ENCODE data around the gene WNT2B.
"Not testable (repeated sequence)": the region's sequence is repeated elsewhere in the genome, so short reads cannot be mapped to it uniquely, and the experiment has no call there.

The WNT2B gene

GRCh38 chr1:112477550-112477949 lies 31.2 kb upstream of the WNT2B start:
- H3K9ac ChIP-seq (ENCODE audit: low read length in 5 of 5): no peak overlapping the region
- H3K27ac ChIP-seq (ENCODE audit: low read depth, low read length): no peak overlapping the region
- peaks cover 0 to 4% (median 0%) of the 10 kb centered on the region in 5 donors for H3K36me3 ChIP-seq (ENCODE audit: control insufficient read depth in 5 of 5, insufficient read depth in 5 of 5, low read length in 5 of 5)
- H3K4me1 ChIP-seq (ENCODE audit: control insufficient read depth in 5 of 5, insufficient read depth in 5 of 5, low read length in 5 of 5): no peaks in the 10 kb centered on the region
- H3K9me3 ChIP-seq (ENCODE audit: control insufficient read depth in 5 of 5, low read length in 5 of 5): peaks cover 2 to 24% (median 17%) of the 10 kb centered on the region in 5 donors
- H3K27me3 ChIP-seq (ENCODE audit: control insufficient read depth in 5 of 5, insufficient read depth in 4 of 5, low read length in 5 of 5): no peaks in the 10 kb centered on the region
- H3K4me3 ChIP-seq (ENCODE audit: low read depth in 1 of 5, low read length in 5 of 5): no peak overlapping the region

- peaks cover 0 to 4% (median 0%) of the 10 kb centered on the region in 5 donors for H3K36me3 ChIP-seq (ENCODE audit: control insufficient read depth in 5 of 5, insufficient read depth in 5 of 5, low read length in 5 of 5)
- H3K4me3 ChIP-seq (ENCODE audit: low read depth in 1 of 5, low read length in 5 of 5): no peak overlapping the region
- H3K9me3 ChIP-seq (ENCODE audit: control insufficient read depth in 5 of 5, low read length in 5 of 5): peaks cover 2 to 24% (median 17%) of the 10 kb centered on the region in 5 donors
- no peak overlapping the region for H3K27ac ChIP-seq (ENCODE audit: low read depth, low read length)
- H3K9ac ChIP-seq (ENCODE audit: low read length in 5 of 5): no peak overlapping the region
- no peaks in the 10 kb centered on the region for H3K4me1 ChIP-seq (ENCODE audit: control insufficient read depth in 5 of 5, insufficient read depth in 5 of 5, low read length in 5 of 5)
- H3K27me3 ChIP-seq (ENCODE audit: control insufficient read depth in 5 of 5, insufficient read depth in 4 of 5, low read length in 5 of 5): no peaks in the 10 kb centered on the region
Observed at GRCh38 chr1:112478314-112478713, 30.5 kb upstream of the WNT2B start.

- H3K4me3 ChIP-seq (ENCODE audit: low read depth in 1 of 5, low read length in 5 of 5); H3K36me3 ChIP-seq (ENCODE audit: control insufficient read depth in 5 of 5, insufficient read depth in 5 of 5, low read length in 5 of 5); H3K9ac ChIP-seq (ENCODE audit: low read length in 5 of 5); H3K27me3 ChIP-seq (ENCODE audit: control insufficient read depth in 5 of 5, insufficient read depth in 4 of 5, low read length in 5 of 5); H3K4me1 ChIP-seq (ENCODE audit: control insufficient read depth in 5 of 5, insufficient read depth in 5 of 5, low read length in 5 of 5); H3K9me3 ChIP-seq (ENCODE audit: control insufficient read depth in 5 of 5, low read length in 5 of 5); H3K27ac ChIP-seq (ENCODE audit: low read depth, low read length): not testable (repeated sequence)
Observed at GRCh38 chr1:112486063-112486462, 22.7 kb upstream of the WNT2B start.

- not testable (repeated sequence) for H3K36me3 ChIP-seq (ENCODE audit: control insufficient read depth in 5 of 5, insufficient read depth in 5 of 5, low read length in 5 of 5); H3K4me1 ChIP-seq (ENCODE audit: control insufficient read depth in 5 of 5, insufficient read depth in 5 of 5, low read length in 5 of 5); H3K27ac ChIP-seq (ENCODE audit: low read depth, low read length); H3K4me3 ChIP-seq (ENCODE audit: low read depth in 1 of 5, low read length in 5 of 5); H3K9ac ChIP-seq (ENCODE audit: low read length in 5 of 5); H3K27me3 ChIP-seq (ENCODE audit: control insufficient read depth in 5 of 5, insufficient read depth in 4 of 5, low read length in 5 of 5); H3K9me3 ChIP-seq (ENCODE audit: control insufficient read depth in 5 of 5, low read length in 5 of 5)
Observed at GRCh38 chr1:112487686-112488085, 21.1 kb upstream of the WNT2B start.

DNA sequence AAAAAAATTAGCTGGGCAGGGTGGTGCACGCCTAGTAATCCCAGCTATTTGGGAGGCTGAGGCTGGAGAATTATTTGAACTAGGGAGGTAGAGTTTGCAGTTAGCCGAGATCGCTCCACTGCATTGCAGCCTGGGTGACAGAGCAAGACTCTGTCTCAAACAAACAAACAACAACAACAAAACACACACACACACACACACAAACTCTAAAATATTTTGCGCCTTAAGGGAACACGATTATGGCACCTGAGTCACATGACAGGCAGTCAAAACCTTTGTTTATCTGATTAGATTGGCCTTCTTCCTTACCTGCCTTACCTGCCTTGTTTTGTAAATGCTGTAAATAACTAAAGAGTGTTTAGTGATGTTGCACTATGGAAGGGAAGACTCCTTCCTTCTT lies 20.6 kb upstream of the WNT2B start:
- Histone ChIP-seq H3K9ac (ENCODE audit: low read length in 5 of 5) (no peak overlapping the region), H3K4me3 (ENCODE audit: low read depth in 1 of 5, low read length in 5 of 5) (no peak overlapping the region), H3K36me3 (ENCODE audit: control insufficient read depth in 5 of 5, insufficient read depth in 5 of 5, low read length in 5 of 5) (no peaks in the 10 kb centered on the region), H3K9me3 (ENCODE audit: control insufficient read depth in 5 of 5, low read length in 5 of 5) (no peaks in the 10 kb centered on the region), H3K27me3 (ENCODE audit: control insufficient read depth in 5 of 5, insufficient read depth in 4 of 5, low read length in 5 of 5) (no peaks in the 10 kb centered on the region), H3K27ac (ENCODE audit: low read depth, low read length) (no peak overlapping the region), H3K4me1 (ENCODE audit: control insufficient read depth in 5 of 5, insufficient read depth in 5 of 5, low read length in 5 of 5) (no peaks in the 10 kb centered on the region)

DNA sequence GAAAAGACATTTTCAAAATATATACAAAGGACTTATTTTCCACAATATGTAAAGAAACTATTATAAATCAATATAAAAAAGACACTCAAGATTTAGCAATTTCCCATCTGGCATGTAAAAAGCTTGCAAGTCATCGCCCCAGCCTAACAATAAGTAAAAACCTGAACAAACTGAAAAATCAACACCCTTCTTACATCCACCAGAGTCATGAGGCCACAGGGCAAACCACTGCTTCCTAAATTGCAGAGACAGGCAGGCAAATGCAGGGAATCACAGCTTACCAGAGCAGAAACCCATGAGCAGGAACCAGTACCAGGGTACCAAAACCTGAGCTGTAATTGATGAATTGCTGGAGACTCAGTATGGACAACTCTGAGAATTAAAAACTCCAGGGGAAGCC lies 16.7 kb upstream of the WNT2B start:
- no peaks in the 10 kb centered on the region for H3K4me1 ChIP-seq (ENCODE audit: control insufficient read depth in 5 of 5, insufficient read depth in 5 of 5, low read length in 5 of 5)
- no peaks in the 10 kb centered on the region for H3K36me3 ChIP-seq (ENCODE audit: control insufficient read depth in 5 of 5, insufficient read depth in 5 of 5, low read length in 5 of 5)
- H3K9me3 ChIP-seq (ENCODE audit: control insufficient read depth in 5 of 5, low read length in 5 of 5): no peaks in the 10 kb centered on the region
- no peak overlapping the region for H3K9ac ChIP-seq (ENCODE audit: low read length in 5 of 5)
- no peaks in the 10 kb centered on the region for H3K27me3 ChIP-seq (ENCODE audit: control insufficient read depth in 5 of 5, insufficient read depth in 4 of 5, low read length in 5 of 5)
- no peak overlapping the region for H3K27ac ChIP-seq (ENCODE audit: low read depth, low read length)
- no peak overlapping the region for H3K4me3 ChIP-seq (ENCODE audit: low read depth in 1 of 5, low read length in 5 of 5)

GRCh38 chr1:112493351-112493750 lies 15.4 kb upstream of the WNT2B start:
- Histone ChIP-seq H3K4me3 (ENCODE audit: low read depth in 1 of 5, low read length in 5 of 5) (no peak overlapping the region), H3K27me3 (ENCODE audit: control insufficient read depth in 5 of 5, insufficient read depth in 4 of 5, low read length in 5 of 5) (no peaks in the 10 kb centered on the region), H3K36me3 (ENCODE audit: control insufficient read depth in 5 of 5, insufficient read depth in 5 of 5, low read length in 5 of 5) (no peaks in the 10 kb centered on the region), H3K9ac (ENCODE audit: low read length in 5 of 5) (no peak overlapping the region), H3K27ac (ENCODE audit: low read depth, low read length) (no peak overlapping the region), H3K4me1 (ENCODE audit: control insufficient read depth in 5 of 5, insufficient read depth in 5 of 5, low read length in 5 of 5) (no peaks in the 10 kb centered on the region), H3K9me3 (ENCODE audit: control insufficient read depth in 5 of 5, low read length in 5 of 5) (no peaks in the 10 kb centered on the region)

DNA sequence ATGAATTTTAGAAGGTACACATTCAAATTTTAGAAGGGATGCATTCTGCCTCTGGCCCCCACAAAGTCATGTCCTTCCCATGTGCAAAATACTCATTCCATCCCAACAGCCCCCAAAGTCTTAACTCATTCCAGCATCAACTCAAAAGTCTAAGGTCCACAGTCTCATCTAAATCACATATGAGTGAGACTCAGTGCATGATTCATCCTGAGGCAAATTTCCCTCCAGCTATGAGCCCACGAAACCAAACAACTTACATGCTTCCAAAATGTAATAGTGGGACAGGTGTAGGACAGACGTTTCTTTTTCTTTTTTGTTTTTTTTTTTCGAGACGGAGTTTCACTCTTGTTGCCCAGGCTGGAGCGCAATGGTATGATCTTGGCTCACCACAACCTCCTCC lies 12.5 kb upstream of the WNT2B start:
- H3K27ac ChIP-seq (ENCODE audit: low read depth, low read length): no peak overlapping the region

GRCh38 chr1:112501810-112502641 lies 6.7 kb upstream of the WNT2B start:
- Histone ChIP-seq H3K9ac (ENCODE audit: low read length in 5 of 5) (peak overlapping the region in 4 of 5 donors; percentile 41 to 67 (median 54)), H3K36me3 (ENCODE audit: control insufficient read depth in 5 of 5, insufficient read depth in 5 of 5, low read length in 5 of 5) (no peaks in the 10 kb centered on the region), H3K27me3 (ENCODE audit: control insufficient read depth in 5 of 5, insufficient read depth in 4 of 5, low read length in 5 of 5) (peaks cover 0 to 25% (median 13%) of the 10 kb centered on the region in 5 donors), H3K4me3 (ENCODE audit: low read depth in 1 of 5, low read length in 5 of 5) (peak overlapping the region; percentile 57 to 75 (median 67)), H3K27ac (ENCODE audit: low read depth, low read length) (no peak overlapping the region), H3K9me3 (ENCODE audit: control insufficient read depth in 5 of 5, low read length in 5 of 5) (no peaks in the 10 kb centered on the region), H3K4me1 (ENCODE audit: control insufficient read depth in 5 of 5, insufficient read depth in 5 of 5, low read length in 5 of 5) (peaks cover 2 to 16% (median 12%) of the 10 kb centered on the region in 5 donors)

More for the DNA sequence above, 12.5 kb upstream of the WNT2B start:
- Histone ChIP-seq H3K9me3 (ENCODE audit: control insufficient read depth in 5 of 5, low read length in 5 of 5) (no peaks in the 10 kb centered on the region), H3K9ac (ENCODE audit: low read length in 5 of 5) (no peak overlapping the region), H3K36me3 (ENCODE audit: control insufficient read depth in 5 of 5, insufficient read depth in 5 of 5, low read length in 5 of 5) (no peaks in the 10 kb centered on the region), H3K4me3 (ENCODE audit: low read depth in 1 of 5, low read length in 5 of 5) (no peak overlapping the region), H3K4me1 (ENCODE audit: control insufficient read depth in 5 of 5, insufficient read depth in 5 of 5, low read length in 5 of 5) (no peaks in the 10 kb centered on the region), H3K27me3 (ENCODE audit: control insufficient read depth in 5 of 5, insufficient read depth in 4 of 5, low read length in 5 of 5) (no peaks in the 10 kb centered on the region)

- Histone ChIP-seq H3K9ac (ENCODE audit: low read length in 5 of 5) (no peak overlapping the region), H3K4me1 (ENCODE audit: control insufficient read depth in 5 of 5, insufficient read depth in 5 of 5, low read length in 5 of 5) (peaks cover 2 to 20% (median 15%) of the 10 kb centered on the region in 5 donors), H3K9me3 (ENCODE audit: control insufficient read depth in 5 of 5, low read length in 5 of 5) (no peaks in the 10 kb centered on the region), H3K36me3 (ENCODE audit: control insufficient read depth in 5 of 5, insufficient read depth in 5 of 5, low read length in 5 of 5) (no peaks in the 10 kb centered on the region), H3K27ac (ENCODE audit: low read depth, low read length) (no peak overlapping the region), H3K27me3 (ENCODE audit: control insufficient read depth in 5 of 5, insufficient read depth in 4 of 5, low read length in 5 of 5) (peaks cover 0 to 29% (median 18%) of the 10 kb centered on the region in 5 donors), H3K4me3 (ENCODE audit: low read depth in 1 of 5, low read length in 5 of 5) (no peak overlapping the region)
Observed at GRCh38 chr1:112502826-112503225, 5.9 kb upstream of the WNT2B start.
